Measurements from ENCODE around the gene PKDCC. TPM values are rescaled to one million over a fixed set of nuclear protein-coding genes. Genes with fewer than 3 reads are reported as not detected.

The PKDCC gene
- total and polyA plus RNA-seq, 2 of the 13 experiments (the other 11 are each of a cell fraction or from before 2014, with no cell fraction given), result 52.6 to 58.8 TPM

- TF ChIP-seq SP1 (IDR thresholded peaks at IDR 0.05), result no peak
- TF ChIP-seq SP1 (CRISPR knock-in tag; IDR thresholded peaks at IDR 0.05), result no peak
- peak; percentile 91 for TF ChIP-seq PAXIP1 (CRISPR knock-in tag; conservative IDR thresholded peaks at IDR 0.05)
- no peak for TF ChIP-seq ZFP36L2 (CRISPR knock-in tag; IDR thresholded peaks at IDR 0.05)
- TF ChIP-seq PLSCR1 (CRISPR knock-in tag; IDR thresholded peaks at IDR 0.05; ENCODE audit: borderline replicate concordance), result no peak
- TF ChIP-seq PRPF4 (IDR thresholded peaks at IDR 0.05; ENCODE audit: low read depth, low read length, poor library complexity, severe bottlenecking), result no peak
- TF ChIP-seq ZBTB40 (IDR thresholded peaks at IDR 0.05), result no peak
- TF ChIP-seq ZBTB40 (CRISPR knock-in tag; IDR thresholded peaks at IDR 0.05), result no peak; the same call in 1 of the 2 replicates
- TF ChIP-seq ZNF691 (CRISPR knock-in tag; IDR thresholded peaks at IDR 0.05; ENCODE audit: borderline replicate concordance, low read depth), result 0 out of 2 replicates have a peak, but pooled peaks have one; percentile 42
- peak; percentile 30 for TF ChIP-seq YY1 (IDR thresholded peaks at IDR 0.05; ENCODE audit: insufficient read depth, insufficient replicate concordance, low read depth, low read length)
- no peak for TF ChIP-seq TRIM22 (IDR thresholded peaks at IDR 0.05)
Measured at GRCh38 chr2:42105330-42106256, 57.8 kb downstream of the PKDCC start (continued).

Measured in HepG2 (cell line).